Coronary artery (tissue), 2 donors: ENCODE data around the gene IPO5.
"Not testable (repeated sequence)": the region's sequence is repeated elsewhere in the genome, so short reads cannot be mapped to it uniquely, and the experiment has no call there.

Source experiments
- DNase-seq: peaks from one replicate; pipeline ENCODE4 v3.0.0-alpha.2; 2017; ENCODE audit warnings: low spot score
- H3K27ac ChIP-seq, 2 donors: fragments of 200-600 bp; sonication (generic); one replicate each; pipeline ENCODE4 v1.5.1; 2016 to 2019
- H3K4me3 ChIP-seq: fragments of 200-600 bp; sonication (generic); 2 replicates; pipeline ENCODE4 v1.5.1; 2016; ENCODE audit warnings: mild to moderate bottlenecking, moderate library complexity
- CTCF ChIP-seq: fragments of 200-600 bp; sonication (generic); IDR thresholded peaks from one replicate; pipeline ENCODE4 v1.5.1; 2019; ENCODE audit warnings: antibody characterized with exemption

The IPO5 gene

GRCh38 chr13:97948041-97948440 lies 5.4 kb upstream of the IPO5 start:
- no peak overlapping the region for H3K4me3 ChIP-seq
- no peak overlapping the region for H3K27ac ChIP-seq
- TF ChIP-seq CTCF = no peak
- no peak for DNase-seq

GRCh38 chr13:97949316-97949715 lies 4.2 kb upstream of the IPO5 start:
- not testable (repeated sequence) for DNase-seq, H3K27ac ChIP-seq, H3K4me3 ChIP-seq

DNA sequence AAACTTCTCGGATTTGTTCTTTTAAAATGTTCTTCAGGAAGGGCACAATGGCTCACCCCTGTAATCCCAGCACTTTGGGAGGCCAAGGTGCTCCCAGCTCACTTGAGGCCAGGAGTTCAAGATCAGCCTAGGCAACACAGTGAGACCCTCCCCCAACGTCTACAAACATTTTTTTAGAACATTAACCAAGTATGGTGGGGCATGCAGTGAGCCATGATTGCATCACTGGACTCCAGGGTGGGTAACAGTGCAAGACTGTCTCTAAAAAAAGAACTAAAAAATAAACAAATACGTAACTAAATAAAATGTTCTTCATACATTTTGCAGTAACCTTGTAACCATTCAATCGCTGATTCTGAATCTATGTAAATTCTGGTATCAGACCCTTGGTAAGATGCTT lies 2.1 kb upstream of the IPO5 start:
- no peak for DNase-seq
- no peak for TF ChIP-seq CTCF
- no peak overlapping the region for H3K4me3 ChIP-seq

DNA sequence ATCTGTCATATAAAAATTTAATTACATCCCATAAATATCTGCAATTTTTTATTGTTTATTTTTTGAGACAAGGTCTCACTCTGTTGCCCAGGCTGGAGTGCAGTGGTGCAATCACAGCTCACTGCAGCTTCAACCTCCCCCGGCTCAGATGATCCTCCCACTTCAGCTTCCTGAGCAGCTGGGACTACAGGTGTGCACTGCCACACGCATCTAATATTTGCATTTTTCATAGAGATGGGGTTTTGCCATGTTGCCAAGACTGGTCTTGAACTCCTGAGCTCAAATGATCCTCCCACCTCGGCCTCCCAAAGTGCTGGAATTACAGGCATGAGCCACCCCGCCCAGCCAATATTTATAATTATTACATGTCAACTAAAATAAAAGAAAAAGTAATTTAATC lies 644 bp upstream of the IPO5 start:
- not testable (repeated sequence) for DNase-seq, H3K27ac ChIP-seq, H3K4me3 ChIP-seq

More for the DNA sequence above, 2.1 kb upstream of the IPO5 start:
- H3K27ac ChIP-seq = no peak overlapping the region

GRCh38 chr13:97961340-97961739 lies 7.9 kb downstream of the IPO5 start:
- Histone ChIP-seq H3K4me3 (no peak overlapping the region), H3K27ac (no peak overlapping the region)
- DNase-seq = no peak
- no peak for TF ChIP-seq CTCF

DNA sequence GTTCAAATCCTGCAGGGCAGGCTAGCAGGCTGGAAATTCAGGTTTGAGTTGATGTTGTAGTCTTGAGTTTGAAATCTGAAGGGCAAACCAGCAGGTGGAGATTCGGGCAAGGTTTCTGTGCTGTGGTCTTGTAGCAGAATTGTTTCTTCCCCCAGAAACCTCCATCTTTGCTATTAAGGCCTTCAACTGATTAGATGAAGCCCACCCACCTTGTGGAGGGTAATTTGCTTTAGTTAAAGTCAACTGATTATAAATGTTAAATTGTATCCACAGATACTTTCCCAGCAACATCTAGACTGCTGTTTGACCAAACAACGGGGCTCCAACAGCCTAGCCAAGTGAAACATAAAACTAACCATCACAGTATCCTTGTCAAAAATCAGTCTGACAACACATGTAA lies 9.4 kb downstream of the IPO5 start:
- no peak for DNase-seq
- no peak overlapping the region for H3K27ac ChIP-seq
- no peak overlapping the region for H3K4me3 ChIP-seq
- TF ChIP-seq CTCF = no peak

GRCh38 chr13:97967226-97967625 lies 13.8 kb downstream of the IPO5 start:
- Histone ChIP-seq H3K4me3 (no peak overlapping the region), H3K27ac (no peak overlapping the region)
- no peak for DNase-seq
- no peak for TF ChIP-seq CTCF

DNA sequence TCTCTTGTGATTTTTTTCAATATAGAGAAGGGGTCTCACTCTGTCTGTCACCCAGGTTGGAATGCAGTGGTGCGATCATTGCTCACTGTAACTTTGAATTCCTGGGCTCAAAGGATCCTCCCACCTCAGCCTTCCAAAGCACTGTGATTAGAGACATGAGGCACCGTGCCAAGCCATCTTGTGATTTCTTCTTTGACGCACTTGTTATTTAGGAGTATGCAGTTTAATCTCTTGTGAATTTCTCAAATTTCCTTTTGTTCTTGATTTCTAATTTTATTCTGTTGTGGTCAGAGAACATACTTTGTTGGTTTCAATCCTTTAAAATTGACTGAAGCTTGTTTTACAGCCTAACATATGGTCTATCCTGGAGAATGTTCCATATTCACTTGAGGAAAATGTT lies 14.5 kb downstream of the IPO5 start:
- no peak overlapping the region for H3K4me3 ChIP-seq
- no peak for TF ChIP-seq CTCF
- H3K27ac ChIP-seq = no peak overlapping the region
- no peak for DNase-seq
